HG03095 (cell line): ENCODE measurements around the gene SH2B2.
"Not testable (repeated sequence)": the region's sequence is repeated elsewhere in the genome, so short reads cannot be mapped to it uniquely, and the experiment has no call there.

ENCODE experiments used
- ATAC-seq: cut with Tn5 transposase; IDR thresholded peaks from one replicate; pipeline ENCODE4 v1.9.1; 2021; ENCODE audit warnings: moderate library complexity; ENCODE audit not compliant: unreplicated experiment

The SH2B2 gene

DNA sequence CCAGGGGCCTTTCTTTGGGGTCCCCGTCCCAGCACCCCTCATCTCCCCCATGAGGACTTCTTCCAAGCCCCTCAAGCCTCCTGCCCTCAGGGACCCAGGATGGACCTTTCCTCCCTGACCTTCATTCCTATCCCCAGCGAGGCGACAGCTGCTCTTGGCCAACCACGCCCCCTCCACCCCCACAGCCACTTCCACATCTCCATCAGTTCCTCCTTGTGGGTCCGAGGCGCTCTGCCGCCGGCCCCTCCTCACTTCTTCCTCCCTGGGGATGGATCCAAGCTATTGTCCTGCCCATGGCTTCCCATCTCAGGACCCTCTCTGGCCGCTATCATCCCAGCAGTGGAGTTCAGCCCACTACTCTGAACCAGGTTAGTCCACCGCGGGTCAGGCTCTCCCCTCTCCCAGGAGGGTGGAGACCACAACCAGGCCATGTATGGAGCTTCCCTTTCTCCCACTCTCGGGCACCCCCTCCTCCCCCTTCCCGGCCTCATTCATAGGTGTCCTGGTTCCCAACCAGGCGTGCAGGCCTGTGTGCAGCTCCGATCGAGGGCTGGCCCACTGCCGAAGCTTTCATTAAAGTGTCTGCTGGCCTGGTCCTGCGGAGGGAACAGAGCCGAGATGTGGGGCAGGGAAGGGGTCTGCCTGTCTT lies 1.7 kb upstream of the SH2B2 start:
- ATAC-seq, result no peak

DNA sequence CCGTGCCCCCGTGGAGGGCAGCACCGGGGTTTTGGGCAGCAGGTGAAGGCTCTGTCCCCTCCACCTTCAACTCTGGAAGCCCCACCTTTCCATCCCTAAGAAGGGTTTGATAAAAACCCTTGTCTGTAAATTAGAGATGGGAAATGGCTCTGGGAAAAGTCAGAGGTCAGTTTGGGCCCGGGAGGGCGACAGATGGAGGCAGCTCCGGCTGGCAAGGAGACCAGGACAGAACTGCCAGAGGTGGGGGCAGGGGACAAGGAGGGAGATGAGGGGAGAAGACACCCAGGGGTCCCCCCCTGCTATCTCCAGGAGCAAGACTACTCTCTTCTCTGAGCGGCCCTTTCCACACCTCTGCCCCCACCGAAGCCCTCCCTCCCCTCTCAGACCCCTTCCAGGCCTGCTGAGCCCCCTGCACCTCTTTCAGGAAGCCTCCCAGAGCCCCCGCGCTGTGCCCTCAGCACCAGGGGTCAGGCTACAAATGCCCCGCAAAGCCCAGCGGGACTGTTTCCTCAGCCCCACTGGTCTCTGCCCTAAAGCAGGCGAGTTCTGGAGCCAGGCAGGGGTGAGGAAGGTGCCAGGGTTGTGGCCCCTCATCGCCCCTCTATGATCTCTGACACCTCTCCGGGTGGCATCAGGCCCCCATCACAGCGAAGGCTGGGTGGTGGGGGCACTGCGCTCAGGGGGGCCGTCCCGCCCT lies 980 bp upstream of the SH2B2 start:
- no peak for ATAC-seq

DNA sequence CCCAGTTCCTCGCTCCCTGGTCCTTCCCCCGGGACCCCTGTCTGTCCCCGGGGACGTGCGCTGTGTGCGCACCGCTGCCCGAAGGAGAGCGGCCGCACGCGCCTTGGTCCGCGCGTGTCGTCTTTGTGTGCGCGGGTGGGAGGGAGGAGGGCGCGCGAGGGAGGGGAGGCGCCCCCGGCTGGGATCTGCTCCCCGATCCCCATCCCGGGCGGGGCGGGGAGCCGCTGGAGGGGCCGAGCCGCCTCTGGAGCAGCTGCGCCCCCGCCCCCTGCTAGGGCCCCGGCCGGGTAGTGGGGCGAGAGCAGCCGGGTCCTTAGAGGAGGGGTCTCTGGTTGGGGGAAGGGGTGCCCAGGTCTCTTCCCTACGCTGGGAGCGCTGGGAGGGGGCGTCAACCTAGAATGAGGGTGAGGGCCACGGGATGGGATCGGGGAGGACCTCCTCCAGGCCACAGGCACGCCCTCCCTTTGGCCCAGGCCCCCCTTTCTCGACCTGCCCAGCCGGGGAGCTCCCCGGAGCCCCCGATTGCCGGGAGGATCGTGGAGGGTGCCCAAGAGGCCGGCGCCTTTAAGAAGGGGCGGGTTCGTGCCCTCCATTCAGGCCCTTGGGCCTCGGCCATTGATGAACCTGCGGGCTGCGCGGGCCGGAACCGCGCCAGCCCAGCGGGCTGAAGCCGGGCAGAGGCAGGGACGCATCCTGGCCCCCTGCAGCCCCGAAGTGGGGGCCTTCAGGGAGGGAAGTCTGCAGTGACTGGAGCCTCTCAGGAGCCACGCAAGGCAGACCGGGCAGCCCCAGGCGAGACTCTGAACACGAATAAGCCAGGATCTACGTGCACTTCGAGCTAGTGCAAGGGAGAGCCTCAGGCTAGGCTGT lies 678 bp downstream of the SH2B2 start:
- ATAC-seq, result no peak

DNA sequence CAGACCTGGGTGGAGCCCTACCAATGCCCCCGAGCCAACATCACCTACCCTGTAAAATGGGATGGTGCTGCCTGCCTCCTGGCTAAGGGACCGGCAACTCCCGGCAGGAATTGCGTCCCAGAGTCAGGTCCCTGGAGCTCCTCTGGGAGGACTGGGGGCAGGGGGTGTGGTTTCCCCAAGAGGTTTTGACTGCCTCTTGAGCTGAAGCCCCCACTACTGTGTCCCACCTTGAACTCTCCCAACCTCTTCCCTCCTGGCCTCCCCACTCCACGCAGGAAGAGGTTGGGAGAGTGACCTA lies 1.3 kb downstream of the SH2B2 start:
- ATAC-seq, result no peak

DNA sequence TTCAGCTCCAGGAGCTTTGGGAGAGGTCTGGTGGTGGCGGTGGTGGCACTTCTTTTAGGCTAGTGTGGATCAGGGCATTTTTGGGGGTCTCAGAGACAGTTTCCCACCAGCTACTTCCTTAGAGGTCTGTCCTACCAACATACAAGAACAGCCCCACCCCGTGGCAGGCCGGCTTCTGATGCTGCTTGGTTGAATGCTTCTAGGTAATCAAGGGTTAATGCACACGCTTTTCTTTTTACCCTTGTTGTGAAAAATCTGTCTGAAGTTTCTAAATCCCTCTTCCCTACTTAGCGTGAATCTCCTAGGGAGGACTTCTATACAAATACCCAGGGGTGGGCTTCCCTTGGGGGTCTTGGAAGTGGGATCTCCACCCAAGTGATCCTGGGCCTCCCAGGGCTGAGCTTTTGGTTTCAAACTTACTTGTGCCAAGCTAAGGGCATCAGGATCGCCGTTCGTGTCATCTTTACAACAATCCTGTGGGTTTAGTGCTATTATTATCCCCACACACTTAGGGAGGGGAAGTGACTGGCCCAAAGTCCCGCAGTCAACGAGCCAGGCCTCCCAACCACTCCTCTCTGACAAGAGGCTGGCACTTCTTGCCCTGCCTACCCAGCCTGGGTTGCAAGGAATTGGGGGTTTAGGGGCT lies 1.7 kb downstream of the SH2B2 start:
- no peak for ATAC-seq

DNA sequence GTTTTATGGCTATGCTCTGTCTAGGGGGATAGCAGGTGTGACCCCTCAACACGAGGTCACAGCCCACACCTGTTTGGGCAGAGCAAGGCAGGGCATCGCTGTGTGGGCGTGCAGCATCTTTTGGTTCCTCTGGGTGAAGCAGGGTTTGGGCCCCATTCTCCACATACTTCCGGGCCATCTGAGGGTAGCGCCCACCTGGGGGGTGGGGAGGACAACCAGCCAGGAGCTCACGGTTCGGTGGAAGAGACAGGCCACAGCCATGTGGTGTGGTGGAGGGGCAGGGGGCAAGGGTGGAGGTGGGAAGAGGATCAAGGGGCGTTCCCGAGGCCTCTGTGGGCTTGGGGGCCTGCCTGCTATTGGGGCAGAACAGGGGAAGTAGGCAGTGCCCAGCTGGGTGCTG lies 2.4 kb downstream of the SH2B2 start:
- no peak for ATAC-seq

DNA sequence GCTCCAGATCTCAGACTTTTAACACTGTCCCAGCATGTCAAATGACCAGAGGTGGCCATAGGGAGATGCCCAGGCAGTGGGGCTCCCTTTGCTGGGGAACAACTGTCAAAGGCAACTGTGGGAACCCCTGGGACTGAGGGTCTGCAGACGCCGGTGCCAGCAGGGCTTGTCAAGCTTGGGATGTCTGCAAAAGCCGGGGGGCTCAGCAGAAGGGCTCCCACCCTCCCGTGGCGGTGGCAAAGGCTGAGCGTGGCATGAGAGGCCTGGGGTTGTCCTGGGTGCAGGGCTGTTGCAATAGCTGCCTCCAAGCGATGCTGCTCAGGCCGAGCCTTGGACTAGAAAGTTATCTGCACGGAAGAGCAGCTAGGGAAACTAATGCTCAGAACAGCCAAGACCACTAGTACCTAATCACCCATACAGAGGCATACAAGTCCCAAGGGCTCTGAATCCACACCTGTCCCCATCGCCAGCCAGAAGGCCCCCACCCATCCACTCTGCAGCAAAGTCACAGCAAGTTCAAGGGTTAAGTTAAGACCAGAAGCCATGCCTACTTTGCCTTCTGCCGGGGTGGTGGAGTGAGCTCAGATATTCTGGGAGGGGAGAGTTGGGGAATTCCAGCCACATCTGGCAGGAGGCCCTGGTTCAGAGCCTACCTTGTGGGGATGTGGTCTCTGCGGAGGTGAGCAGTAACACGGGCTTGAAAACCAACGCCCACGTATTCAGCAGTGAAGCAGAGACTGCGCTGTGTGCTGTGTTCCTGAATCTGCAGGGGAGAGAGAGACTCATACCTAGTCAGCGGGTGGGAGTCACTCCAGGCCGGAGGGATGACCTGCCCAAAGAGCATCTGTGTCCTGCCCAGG lies 4.6 kb downstream of the SH2B2 start:
- peak; percentile 42 for ATAC-seq

DNA sequence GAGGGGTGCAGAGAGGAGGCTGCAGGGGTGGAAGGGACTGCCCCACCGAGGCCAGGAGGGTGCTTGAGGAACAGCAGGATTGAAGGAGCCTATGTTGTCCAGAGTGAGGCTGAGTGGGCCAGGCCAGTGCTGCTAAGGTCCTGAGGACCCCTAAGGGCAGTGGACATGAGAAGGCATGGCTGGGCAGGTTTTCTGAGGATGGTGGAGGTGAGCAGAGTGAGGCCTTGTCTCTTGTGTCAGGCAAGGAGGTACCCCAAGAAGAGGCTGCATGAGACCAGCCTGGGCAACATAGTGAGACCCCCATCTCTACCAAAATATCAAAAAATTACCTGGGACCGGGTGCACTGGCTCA lies 5.2 kb downstream of the SH2B2 start:
- no peak for ATAC-seq

DNA sequence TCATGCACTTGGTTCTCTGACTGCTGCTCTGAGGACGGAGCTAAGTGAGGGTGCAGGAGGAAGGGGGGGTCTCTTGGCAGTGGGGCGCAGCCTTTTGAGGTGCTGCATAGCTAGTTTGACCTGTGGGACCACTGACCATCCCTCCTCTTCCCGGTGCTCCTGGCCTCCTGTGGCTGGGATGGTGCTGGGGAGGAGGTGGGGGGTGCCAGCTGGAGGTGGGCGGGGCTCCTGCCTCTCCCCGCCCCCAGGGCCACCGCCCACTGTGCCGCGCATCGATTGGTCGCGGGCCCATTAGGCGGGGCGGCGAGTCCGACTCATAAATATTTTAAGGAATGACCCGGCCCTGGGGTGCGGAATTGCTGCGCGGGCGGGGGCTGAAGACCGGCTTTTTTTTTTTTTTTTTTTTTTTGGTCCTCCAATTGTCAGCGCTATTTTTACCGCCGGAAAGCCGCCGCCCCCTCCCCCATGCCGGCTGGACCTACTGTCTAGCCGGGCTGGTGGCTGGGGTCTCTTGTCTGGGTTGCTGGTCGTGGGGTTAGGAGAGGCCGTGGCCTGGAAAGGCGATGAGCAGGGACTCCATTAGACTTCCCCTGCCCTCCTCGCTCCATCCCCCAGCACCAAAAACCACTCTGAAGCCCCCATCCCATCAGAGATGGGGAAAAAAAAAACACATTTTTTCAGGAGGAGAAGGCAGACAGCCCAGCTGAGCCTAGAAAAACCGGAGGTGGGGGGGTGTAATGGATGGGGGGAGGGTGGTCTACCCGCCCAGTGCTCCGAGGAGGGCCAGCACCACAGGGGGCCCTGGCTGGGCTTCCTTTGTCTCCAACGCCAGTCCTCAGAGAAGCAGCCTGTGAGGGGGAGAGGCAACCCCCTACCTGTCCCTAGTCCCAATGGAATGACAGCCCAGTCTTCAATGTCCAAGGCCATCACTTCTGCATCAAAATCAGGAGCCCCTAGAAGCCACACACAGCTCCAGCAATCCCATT lies 6.4 kb downstream of the SH2B2 start:
- ATAC-seq, result no peak

DNA sequence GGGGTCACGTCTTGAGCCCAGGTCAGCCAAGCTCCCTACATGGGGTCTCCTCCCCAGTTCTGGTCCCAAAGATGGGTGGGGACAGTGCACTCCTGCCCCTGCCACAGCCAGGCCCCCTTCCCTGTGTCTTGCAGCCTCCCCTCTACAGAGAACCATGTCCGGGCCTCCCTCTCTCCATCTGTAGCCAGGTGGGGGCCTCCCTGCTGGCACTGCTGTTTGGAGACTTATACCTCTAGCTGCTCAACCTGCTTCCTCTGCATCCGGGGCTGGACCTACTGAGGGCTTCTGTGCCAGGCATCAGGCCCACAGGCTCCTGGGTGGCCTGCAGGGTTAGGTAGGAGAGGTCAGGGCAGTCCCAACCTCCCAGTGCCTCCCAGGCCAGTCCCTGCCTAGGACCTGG lies 7.9 kb downstream of the SH2B2 start:
- ATAC-seq, result no peak

DNA sequence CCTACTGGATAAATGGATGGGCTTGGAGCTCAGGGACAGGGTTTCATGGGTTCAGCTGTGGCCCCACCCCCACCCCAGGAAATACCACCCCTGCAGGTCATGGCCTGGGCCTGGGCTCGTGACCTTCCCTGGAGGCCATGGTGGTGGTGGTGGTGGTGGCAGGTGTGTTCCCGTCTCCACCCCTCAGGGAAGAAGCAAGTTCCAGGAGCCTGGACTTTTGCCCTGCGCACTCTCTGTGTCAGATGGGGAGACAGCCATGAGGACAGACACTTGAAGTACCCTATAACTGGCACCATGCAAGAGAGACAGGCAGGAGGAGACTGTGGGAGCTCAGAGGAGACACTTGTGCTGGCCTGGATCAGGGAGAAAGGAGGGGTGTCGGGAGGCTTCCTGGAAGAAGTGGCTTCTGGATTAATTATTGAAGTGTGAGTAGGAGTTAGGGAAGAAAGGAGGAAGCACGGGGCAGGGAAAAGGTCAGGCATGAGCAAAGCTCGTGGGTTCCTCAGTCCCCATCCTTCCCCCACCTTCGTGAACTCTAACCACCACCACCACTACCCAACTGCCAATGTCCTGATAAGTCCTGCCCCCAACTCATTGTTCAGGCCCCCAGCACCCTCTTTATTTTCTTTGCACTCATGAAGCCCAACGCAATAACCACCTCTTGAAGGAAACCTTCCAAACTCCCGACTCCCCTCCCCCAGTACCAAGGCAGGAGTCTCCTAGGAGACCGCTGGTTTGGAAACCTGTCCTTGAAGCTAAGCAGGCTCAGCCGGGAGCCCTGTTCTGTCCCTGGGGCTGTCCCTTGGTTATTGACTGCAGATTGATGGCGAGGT lies 8.9 kb downstream of the SH2B2 start:
- ATAC-seq, result no peak

DNA sequence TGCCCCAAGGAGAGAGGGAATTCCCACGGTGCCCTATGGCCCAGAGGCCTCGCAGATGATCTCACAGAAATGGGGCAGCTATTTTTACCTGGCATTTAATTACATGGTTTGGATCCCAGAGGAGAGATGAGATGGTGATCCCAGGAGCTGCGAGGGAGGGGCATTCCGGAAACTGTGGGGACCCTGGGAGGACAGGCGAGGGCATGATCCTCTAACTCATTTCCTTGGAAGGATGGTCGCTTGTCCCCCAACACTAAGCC lies 9.4 kb downstream of the SH2B2 start:
- ATAC-seq, result no peak

DNA sequence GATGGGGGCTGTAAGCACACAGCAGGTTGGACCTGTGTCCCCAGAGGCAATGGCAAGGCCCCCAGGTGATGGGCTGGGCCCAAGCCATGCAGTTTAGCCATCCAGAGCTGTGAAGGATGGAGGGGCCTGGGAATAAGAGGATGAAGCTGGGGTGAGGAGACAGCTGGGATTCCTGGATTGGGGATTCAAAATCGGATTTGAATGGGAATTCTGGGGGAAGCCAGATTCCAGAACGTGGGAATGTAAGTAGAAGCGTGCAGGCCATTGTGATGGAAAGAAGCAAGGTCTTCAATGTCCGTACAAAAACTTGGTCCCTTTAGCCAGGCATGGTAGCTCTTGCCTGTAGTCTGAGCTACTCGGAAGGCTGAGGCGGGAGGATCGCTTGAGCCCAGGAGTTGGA lies 9.8 kb downstream of the SH2B2 start:
- ATAC-seq, result no peak

DNA sequence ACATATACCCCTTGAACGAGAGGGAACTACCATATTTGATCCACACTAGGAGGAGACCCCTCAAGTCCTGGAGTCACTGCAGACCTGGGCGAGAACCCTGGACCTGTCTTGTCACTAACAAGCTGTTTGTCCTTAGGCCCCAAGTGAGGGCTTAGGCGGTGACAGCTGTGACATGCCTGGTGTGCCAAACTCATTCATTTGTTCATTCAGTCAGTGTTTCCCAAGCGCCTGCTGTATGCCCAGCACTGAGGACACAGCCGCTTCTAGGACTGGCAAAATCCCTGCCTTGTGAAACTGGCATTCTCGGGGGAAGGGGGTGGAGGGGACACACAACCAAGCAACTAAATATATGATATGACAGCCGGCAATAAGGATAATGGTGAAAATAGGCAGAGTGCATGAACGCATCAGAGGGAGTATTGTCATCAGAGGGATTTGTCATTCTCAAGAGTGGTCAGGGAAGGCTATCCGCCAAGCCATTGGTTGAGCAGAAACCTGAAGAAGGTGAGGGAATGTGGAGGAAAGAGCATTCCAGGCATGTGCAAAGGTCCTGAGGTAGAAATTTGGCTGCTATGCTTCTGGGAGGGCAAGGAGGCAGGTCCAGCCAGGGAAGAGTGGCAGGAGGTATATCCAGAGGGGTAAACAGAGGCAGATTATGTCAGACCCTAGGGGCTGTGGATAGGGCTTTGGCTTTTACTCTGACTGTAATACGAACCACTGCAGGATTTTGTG lies 11.0 kb downstream of the SH2B2 start:
- ATAC-seq, result no peak

DNA sequence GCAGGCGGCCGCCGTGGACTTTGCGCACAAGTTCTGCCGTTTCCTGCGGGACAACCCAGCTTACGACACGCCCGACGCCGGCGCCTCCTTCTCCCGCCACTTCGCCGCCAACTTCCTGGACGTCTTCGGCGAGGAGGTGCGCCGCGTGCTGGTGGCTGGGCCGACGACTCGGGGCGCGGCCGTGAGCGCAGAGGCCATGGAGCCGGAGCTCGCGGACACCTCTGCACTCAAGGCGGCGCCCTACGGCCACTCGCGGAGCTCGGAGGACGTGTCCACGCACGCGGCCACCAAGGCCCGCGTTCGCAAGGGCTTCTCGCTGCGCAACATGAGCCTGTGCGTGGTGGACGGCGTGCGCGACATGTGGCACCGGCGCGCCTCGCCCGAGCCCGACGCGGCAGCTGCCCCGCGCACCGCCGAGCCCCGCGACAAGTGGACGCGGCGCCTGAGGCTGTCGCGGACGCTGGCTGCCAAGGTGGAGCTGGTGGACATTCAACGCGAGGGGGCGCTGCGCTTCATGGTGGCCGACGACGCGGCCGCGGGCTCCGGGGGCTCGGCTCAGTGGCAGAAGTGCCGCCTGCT lies 14.1 kb downstream of the SH2B2 start:
- ATAC-seq, result no peak

DNA sequence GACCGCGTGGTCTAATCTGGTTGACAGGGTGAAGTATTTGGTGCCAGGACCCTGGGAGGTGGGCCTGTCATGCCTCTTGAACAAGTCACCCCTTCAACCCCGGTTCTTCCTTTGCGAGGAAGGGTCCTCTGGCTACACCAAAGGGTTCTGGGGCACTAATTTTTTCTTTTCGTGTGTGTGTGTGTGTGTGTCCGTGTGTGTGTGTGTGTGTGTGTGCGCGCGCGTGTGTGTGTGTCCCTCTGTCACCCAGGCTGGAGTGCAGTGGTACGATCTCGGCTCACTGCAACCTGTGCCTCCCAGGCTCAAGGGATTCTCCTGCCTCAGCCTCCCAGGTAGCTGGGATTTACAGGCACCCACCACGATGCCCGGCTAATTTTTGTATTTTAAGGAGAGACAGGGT lies 14.7 kb downstream of the SH2B2 start:
- ATAC-seq, result not testable (repeated sequence)

DNA sequence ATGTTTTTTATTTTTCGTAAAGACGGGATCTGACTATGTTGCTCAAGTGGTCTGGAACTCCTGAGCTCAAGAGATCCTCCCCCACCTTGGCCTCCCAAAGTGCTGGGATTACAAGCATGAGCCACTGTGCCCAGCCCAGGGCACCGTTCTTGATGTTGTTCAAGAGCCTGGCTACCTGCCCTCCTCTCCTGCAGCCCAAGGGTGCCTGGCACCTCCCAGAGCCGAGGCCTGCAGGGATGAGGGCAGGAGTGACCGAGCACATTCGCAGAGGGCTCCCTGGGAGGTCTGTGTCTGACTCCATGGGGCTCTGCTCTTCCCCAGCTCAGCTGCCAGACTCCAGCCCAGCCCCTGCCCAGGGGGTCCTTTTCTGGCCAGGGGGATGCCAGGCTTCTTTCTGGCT lies 15.4 kb downstream of the SH2B2 start:
- no peak for ATAC-seq
